Measurements from ENCODE around the gene PABPC1L. TPM values are rescaled to one million over a fixed set of nuclear protein-coding genes. Genes with fewer than 3 reads are reported as not detected.

The PABPC1L gene
- total RNA-seq, 2 donors from 2014 or later = 129 to 142 TPM

DNA sequence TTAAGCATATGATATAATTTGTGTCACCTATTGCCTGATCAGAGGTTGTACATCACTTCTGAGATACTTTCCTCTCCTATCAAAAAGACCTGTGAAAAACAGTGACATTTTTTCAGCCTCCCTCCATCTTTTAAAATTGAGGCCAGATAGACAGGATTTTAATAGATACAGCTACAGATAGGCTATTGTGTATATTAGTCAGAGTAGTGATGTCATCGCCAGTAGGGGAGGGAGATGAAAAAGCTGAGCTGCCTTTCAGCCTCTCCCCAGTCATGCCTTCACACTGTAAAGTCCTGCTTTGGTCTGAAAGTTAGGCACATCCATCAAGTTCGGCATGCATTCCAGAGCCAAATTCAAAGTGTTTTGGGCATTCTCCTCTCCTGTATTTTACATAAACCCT lies 7.9 kb upstream of the PABPC1L start:
- Histone ChIP-seq H3K4me3 (ENCODE audit: low read length) (no peak overlapping the region), H3K9me3 (ENCODE audit: control insufficient read depth, low read length) (no peaks in the 10 kb centered on the region), H3K9ac (ENCODE audit: extremely low read depth, low read length, poor library complexity, severe bottlenecking) (no peak overlapping the region), H3K27me3 (ENCODE audit: control insufficient read depth, insufficient read depth, low read length, poor library complexity, severe bottlenecking) (no peaks in the 10 kb centered on the region), H3K4me1 (ENCODE audit: control insufficient read depth, insufficient read depth, low read length) (no peaks in the 10 kb centered on the region), H3K27ac (ENCODE audit: low read depth, low read length) (no peak overlapping the region), H3K36me3 (ENCODE audit: control insufficient read depth, insufficient read depth, low read length) (peaks cover 72% of the 10 kb centered on the region)
- Mint-ChIP-seq H3K36me3 (ENCODE audit: low read depth) (peaks cover 63% of the 10 kb centered on the region), H3K27me3 (ENCODE audit: insufficient read depth) (no peaks in the 10 kb centered on the region), H3K4me1 (peaks cover 2% of the 10 kb centered on the region), H3K27ac (peak overlapping the region; percentile 35), H3K4me3 (no peak overlapping the region), H3K9me3 (no peaks in the 10 kb centered on the region)
- 70 to 100% methylated on average over 1 to 2 of the region's 2 CpGs for WGBS, 2 experiments (ENCODE audit: insufficient coverage in 1 of 2, insufficient read length in 1 of 2)
- no peak for DNase-seq
- TF ChIP-seq, protein P1, sequence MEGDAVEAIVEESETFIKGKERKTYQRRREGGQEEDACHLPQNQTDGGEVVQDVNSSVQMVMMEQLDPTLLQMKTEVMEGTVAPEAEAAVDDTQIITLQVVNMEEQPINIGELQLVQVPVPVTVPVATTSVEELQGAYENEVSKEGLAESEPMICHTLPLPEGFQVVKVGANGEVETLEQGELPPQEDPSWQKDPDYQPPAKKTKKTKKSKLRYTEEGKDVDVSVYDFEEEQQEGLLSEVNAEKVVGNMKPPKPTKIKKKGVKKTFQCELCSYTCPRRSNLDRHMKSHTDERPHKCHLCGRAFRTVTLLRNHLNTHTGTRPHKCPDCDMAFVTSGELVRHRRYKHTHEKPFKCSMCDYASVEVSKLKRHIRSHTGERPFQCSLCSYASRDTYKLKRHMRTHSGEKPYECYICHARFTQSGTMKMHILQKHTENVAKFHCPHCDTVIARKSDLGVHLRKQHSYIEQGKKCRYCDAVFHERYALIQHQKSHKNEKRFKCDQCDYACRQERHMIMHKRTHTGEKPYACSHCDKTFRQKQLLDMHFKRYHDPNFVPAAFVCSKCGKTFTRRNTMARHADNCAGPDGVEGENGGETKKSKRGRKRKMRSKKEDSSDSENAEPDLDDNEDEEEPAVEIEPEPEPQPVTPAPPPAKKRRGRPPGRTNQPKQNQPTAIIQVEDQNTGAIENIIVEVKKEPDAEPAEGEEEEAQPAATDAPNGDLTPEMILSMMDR (conservative IDR thresholded peaks at IDR 0.05) = no peak

DNA sequence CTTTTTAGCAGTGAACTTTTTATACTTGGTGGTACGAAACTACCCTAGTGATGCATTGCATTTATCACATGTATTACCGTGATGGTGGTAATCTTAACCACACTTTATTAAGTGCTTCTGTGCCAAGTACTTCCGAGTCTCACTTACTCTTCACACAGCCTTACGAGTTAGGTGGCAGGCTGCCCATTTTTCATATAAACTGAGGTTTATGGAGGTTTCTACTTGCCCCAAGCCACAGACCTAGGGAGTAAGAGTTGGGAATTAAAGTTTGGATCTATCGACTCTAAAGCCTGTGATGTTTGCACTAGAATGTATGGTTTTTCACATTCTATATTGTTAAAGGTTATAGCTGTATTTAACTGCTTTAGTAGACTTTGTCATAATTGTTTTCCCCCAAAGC lies 5.5 kb upstream of the PABPC1L start:
- H3K4me3 Mint-ChIP-seq = no peak overlapping the region
- no peaks in the 10 kb centered on the region for H3K4me1 ChIP-seq (ENCODE audit: control insufficient read depth, insufficient read depth, low read length)
- DNase-seq = no peak
- H3K27me3 ChIP-seq (ENCODE audit: control insufficient read depth, insufficient read depth, low read length, poor library complexity, severe bottlenecking) = no peaks in the 10 kb centered on the region
- H3K9ac ChIP-seq (ENCODE audit: extremely low read depth, low read length, poor library complexity, severe bottlenecking) = no peak overlapping the region
- H3K4me3 ChIP-seq (ENCODE audit: low read length) = no peak overlapping the region
- no peaks in the 10 kb centered on the region for H3K9me3 ChIP-seq (ENCODE audit: control insufficient read depth, low read length)
- H3K27ac ChIP-seq (ENCODE audit: low read depth, low read length) = no peak overlapping the region
- H3K27me3 Mint-ChIP-seq (ENCODE audit: insufficient read depth) = no peaks in the 10 kb centered on the region
- TF ChIP-seq, protein P1 (conservative IDR thresholded peaks at IDR 0.05) = no peak
- H3K27ac Mint-ChIP-seq = no peak overlapping the region
- peaks cover 86% of the 10 kb centered on the region for H3K36me3 ChIP-seq (ENCODE audit: control insufficient read depth, insufficient read depth, low read length)
- peaks cover 11% of the 10 kb centered on the region for H3K4me1 Mint-ChIP-seq
- peaks cover 70% of the 10 kb centered on the region for H3K36me3 Mint-ChIP-seq (ENCODE audit: low read depth)
- no peaks in the 10 kb centered on the region for H3K9me3 Mint-ChIP-seq
- 99 to 100% methylated on average over 3 to 5 of the region's 5 CpGs for WGBS, 2 experiments (ENCODE audit: insufficient coverage in 1 of 2, insufficient read length in 1 of 2)

DNA sequence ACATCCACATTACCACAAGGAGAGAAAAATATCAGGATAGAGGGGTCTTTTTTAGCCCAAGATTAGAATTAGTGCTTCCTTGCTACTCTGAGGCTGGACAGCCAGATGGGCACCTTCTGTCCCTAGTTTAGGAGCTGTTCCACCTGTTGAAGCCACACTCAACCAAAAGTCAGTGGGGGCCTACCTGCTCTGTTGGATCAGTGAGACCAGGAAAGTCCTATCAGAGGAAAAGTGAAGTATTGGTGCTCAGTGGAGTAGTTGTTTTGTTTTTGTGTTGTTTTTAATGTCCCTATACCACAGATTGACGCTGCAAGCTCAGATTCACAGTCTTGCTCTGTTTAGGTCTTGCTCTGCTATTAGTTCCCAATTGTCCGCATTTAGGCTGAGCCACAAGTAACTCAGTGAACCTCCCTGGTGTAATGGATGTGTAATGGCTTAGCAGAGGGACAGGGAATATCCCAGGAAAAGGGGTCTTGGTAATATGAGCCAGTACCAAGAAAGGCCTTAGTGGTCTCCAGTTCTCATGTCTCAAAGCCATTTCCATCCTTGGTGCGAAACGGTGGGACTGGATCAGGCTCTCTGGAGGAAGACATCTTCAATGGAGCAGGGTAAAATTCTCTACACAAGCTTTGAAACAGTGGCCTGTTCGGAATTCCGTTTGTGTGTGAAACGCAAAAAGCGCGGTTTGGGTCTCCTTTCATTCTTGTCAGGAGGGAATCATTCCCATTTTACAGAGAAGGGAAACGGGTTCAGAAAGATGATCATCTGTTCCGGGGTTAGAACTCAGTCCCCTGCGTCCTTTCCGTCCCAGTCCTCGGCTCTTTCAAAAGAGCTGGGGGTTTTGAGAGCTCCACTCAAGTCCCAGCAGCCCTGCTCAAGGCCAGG lies 631 bp upstream of the PABPC1L start:
- WGBS, 2 experiments (ENCODE audit: insufficient coverage in 1 of 2, insufficient read length in 1 of 2) = 49 to 68% methylated on average over 7 to 14 of the region's 14 CpGs
- Mint-ChIP-seq H3K27me3 (ENCODE audit: insufficient read depth) (no peaks in the 10 kb centered on the region), H3K4me3 (peak overlapping the region; percentile 79), H3K36me3 (ENCODE audit: low read depth) (peaks cover 59% of the 10 kb centered on the region), H3K4me1 (peaks cover 26% of the 10 kb centered on the region), H3K9me3 (no peaks in the 10 kb centered on the region), H3K27ac (peak overlapping the region; percentile 83)
- Histone ChIP-seq H3K27ac (ENCODE audit: low read depth, low read length) (no peak overlapping the region), H3K4me1 (ENCODE audit: control insufficient read depth, insufficient read depth, low read length) (no peaks in the 10 kb centered on the region), H3K4me3 (ENCODE audit: low read length) (peak overlapping the region; percentile 81), H3K36me3 (ENCODE audit: control insufficient read depth, insufficient read depth, low read length) (peaks cover 66% of the 10 kb centered on the region), H3K9me3 (ENCODE audit: control insufficient read depth, low read length) (no peaks in the 10 kb centered on the region), H3K27me3 (ENCODE audit: control insufficient read depth, insufficient read depth, low read length, poor library complexity, severe bottlenecking) (no peaks in the 10 kb centered on the region), H3K9ac (ENCODE audit: extremely low read depth, low read length, poor library complexity, severe bottlenecking) (peak overlapping the region; percentile 24)
- TF ChIP-seq, protein P1 (conservative IDR thresholded peaks at IDR 0.05) = no peak
- DNase-seq = peak; percentile 55
